GM18505 (cell line): ENCODE measurements around the gene BAG5.

Experiments
- ATAC-seq: cut with Tn5 transposase; IDR thresholded peaks from one replicate; pipeline ENCODE4 v1.9.1; 2021; ENCODE audit not compliant: unreplicated experiment
- POLR2A ChIP-seq: IDR thresholded peaks from 4 replicates; pipeline ENCODE4 v1.6.1; 2011; ENCODE audit warnings: borderline replicate concordance; ENCODE audit not compliant: insufficient read depth, insufficient read length; ENCODE audit errors: extremely low read depth

Gene BAG5

GRCh38 chr14:103547455-103547940, 15.0 kb downstream of the BAG5 start:
- no peak for ATAC-seq
- TF ChIP-seq POLR2A: no peak

DNA sequence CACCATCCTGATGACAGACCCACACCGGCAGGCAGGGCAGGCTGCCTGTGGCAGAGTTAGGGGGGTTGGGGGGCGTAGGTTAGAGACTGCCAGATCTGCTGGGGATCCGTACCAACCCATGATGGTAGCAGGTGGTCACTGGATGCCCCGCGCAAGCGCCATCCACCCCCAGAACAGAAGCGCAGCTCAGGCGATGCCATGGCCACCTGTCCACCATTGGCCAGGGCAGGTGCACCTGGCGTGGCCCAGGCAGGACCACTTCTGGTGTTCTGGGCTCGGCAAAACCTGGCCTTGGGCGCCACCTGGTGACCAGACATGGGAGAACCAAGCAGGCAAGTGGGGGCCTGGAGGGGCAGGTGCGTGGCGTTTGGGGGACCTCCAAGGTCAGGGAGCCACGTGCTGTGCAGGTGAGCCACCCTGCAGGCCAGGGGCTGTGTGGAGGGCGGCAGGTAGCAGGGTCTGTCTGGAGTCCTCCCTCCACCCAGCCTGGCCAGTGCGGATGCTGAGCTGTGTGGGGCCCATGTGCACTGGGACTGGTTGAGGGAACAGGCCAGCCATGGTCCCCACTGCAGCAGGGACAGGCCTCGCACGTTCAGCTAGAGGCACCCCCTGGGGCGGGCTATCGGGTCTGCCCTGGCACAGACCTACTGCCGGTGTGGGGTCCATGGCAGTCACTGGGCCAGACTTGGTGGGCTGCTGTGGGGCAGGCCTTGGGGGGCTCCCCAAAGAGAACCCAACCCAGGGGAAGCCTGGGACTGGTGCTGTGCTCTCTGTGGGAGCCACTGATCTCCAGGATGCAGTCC, 15.6 kb downstream of the BAG5 start:
- no peak for ATAC-seq
- TF ChIP-seq POLR2A: no peak

- no peak for TF ChIP-seq POLR2A
- ATAC-seq: no peak
These were observed 16.4 kb downstream of the BAG5 start for GRCh38 chr14:103545915-103546651.

DNA sequence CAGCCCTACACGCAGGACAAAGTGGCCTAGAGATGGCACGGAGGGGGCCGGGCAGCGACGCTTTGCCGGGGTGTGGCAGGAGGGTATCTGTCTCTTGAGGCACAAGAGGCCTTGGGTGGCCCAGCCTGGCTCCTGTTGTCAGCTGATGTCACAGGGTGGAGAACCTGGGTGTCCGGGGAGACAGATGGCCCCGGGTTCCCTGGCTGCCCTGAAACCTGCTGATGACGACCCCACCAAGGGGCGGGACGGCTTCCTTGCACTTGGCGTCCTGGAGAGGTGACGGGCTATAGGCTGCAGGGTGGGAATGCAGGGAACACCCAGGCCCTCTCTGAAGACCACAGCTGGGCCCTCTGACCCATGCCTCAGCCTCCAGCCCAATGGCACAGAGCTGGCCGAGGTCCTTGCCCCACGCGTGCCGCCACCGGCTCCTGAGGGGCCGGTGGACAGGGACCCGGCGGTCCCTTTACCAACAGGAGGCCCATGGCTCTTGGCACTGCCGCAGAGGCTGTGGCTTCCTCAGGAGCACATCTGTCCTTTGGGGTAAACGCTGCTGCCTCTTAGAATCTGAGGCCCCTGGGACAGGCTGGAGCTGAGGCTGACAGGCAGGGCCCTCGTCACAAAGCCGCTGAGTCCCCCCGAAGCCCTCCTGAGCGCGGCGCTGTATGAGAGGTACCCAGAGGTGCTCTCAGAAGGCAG, 17.1 kb downstream of the BAG5 start:
- TF ChIP-seq POLR2A: no peak
- ATAC-seq: no peak

- TF ChIP-seq POLR2A: no peak
- ATAC-seq: no peak
These were observed 17.9 kb downstream of the BAG5 start for GRCh38 chr14:103544388-103545218.

DNA sequence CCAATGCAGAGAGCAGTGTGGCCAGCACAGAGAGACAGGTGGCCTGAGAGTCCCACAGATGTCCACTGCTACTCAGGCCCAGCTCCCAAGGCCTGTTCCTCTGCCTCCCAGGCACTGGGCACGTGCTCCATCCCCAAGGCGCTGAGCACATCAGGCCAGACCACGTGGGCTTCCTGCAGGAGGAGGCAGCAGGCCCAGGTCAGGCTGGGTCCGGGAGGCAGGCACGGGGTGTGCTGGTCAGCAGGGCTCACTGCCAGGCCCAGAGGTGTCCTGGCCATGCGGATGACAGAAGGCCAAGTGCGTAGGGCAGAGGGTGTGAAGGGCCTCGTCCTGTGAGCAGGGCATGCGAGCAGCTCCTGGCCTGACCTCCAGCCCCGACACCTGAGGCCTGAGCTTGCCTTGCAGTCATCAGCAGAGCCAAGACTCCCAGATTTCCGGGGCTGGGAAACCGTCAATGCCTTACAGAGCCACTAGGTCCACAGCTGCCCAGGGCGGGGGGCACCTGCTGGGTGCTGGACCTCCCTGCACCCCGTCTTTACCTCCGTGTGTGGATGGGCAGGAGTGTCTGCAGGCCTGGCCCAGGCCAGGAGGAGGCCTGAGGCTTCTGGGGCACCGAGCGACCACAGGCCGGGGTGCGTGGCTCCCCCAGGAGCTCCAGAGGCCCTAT, 18.6 kb downstream of the BAG5 start:
- no peak for TF ChIP-seq POLR2A
- no peak for ATAC-seq

- TF ChIP-seq POLR2A: no peak
- no peak for ATAC-seq
These were observed 19.3 kb downstream of the BAG5 start for GRCh38 chr14:103543140-103543539.

GRCh38 chr14:103542605-103543088, 19.8 kb downstream of the BAG5 start:
- no peak for TF ChIP-seq POLR2A
- ATAC-seq: no peak

GRCh38 chr14:103541709-103542604, 20.5 kb downstream of the BAG5 start:
- TF ChIP-seq POLR2A: no peak
- ATAC-seq: no peak

DNA sequence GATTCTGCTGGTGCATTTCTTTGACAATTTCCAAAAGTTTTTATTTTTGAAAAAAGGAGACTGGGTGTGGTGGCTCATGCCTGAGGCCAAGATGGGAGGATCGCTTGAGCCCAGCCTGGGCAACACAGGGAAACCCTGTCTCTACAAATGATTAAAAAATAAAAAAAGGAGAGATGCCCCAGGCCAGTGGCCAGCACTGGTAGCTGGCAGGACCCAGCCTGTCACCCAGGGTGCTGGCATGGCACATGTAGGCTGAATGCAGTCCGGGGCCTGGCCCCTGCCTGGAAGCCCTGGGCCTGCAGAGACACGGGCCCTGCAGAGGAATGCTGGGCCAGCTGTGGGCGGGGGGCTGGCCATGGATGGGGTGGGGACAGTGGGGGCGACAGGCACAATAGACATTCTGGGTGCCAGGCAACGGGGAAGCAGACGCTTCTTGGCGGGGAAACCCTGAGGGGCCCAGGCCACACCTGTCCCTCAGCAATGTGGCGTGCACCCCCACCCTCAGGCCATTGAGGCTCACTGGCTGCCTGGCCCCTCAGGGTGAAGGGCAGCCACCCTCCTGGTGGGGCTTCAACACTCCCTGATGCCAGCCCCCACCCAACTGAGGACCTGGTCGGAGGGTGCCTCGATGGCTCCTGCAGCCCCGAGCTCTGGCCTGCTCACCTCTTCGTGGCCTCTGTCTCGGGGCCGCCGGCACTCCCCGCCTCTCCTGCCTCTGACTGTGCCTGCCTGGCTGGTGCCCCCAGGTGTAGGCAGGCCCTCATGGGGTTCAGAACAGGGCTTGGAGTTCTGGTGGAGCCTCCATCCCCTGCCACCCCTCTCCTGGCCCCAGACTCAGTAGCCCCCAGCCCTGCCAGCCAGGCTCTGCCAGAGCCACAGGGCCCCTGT, 21.4 kb downstream of the BAG5 start:
- ATAC-seq: no peak
- no peak for TF ChIP-seq POLR2A
